ENCODE data around the gene EME2. TPM values are rescaled to one million over a fixed set of nuclear protein-coding genes. Genes with fewer than 3 reads are reported as not detected.

EME2 gene
- polyA plus RNA-seq, 4 donors, result 5.4 to 16.4 (median 10.5) TPM

DNA sequence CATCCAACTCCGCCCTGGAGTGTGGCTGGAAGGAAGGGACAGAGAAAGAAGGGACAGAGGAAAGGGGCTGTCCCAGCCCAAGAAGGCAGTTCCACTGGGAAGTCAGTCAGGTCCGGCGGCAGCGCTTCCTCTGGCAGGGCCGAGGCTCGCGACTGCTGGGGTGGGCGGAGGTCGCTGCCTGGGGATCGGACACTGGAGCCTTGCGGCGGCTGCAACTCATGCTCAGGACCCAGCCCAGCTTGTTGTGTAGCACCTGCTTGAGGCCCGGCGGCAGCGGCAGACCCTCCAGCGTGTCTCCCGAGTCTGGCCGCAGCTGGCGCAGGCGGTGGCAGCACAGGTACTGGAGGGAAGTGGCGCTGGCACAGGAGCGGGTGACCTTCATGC, 4.4 kb downstream of the EME2 start:
- DNase-seq (ENCODE audit: low read depth in 4 of 4, low spot score in 2 of 4), result no peak

DNA sequence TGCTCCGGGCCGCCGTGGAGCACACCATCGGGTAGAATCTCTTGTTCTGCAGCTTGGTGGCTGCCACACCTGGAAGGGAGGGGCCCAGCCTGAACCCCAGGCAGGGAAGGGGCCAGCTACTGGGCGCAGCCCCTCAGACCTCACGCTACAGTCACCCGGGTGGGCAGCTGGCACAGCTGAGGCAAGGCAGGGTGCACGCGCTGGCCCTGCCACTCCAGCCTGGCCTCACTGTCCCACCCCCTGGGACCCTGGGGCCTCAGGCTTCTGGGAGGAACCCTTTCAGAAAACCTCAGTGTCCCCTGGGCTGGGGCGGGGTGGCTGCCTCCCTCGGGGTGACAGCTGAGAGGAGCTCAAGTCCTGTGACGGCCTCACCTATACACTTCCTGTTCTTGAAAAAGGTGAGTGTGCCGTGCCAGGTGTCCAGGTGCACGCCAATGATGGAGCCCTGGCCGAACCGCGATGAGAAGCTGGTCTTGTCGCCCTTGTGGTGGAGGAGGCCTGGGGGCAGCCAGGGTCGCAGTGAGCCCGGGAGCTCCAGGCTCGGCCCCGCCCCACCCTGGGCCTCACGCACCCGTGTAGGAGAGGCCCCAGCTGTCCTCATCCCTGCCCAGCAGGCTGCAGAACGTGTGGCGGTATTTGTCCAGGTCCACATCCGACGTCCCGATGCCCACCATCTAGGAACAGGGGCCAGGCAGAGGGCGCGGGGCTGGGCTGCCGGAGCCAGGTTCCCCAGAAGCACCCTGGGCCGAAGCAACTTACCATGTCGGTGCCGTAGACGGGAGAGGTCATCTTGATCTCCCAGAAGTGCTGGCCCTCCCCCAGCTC, 5.0 kb downstream of the EME2 start:
- no peak for DNase-seq (ENCODE audit: low read depth in 4 of 4, low spot score in 2 of 4)

DNA sequence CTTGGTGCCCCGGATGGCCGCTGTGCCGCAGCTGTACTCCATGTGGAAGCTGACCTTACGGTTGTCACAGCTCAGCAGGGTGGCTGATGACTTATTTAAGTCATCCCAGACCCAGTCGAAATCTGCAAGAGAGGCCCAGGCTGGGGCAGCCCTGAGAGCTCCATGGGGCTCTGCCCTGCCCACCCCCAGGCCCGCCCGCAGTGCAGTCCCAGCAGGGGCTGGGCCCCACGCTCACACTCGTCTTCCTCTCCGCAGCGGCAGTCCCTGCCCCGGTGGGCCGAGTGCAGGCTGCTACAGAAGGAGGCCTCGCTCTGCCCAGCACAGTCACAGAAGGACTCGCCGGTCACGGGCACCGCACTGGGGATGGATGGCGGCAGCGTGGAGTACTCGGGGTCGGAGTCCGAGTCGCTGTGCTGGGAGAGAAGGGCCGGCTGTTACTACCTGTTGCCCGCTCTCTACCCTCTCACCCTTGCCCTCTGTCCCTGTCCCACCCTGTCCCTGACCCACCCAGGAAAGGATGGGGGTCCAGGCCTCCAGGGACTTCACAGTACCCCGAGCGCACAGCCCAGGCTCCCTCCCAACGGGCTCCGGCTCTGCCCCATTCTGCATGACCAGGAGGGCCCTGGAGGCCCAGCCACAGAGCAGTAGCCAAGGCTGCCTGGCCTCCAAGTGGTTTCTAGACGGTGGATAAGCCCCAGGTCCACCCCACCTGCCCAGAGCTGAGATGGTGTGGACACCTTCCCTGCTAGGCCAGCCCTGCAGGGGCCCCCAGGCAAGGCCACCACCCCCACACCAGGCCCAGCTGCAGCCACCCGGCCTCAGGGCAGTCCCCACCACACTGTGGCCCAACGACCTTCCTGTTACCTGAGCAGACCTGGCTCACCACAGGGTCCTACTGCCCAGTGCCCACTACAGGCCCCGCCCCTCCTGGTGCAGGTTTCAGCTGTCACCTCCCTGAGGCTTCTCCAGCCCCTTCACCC, 5.9 kb downstream of the EME2 start:
- no peak for DNase-seq (ENCODE audit: low read depth in 4 of 4, low spot score in 2 of 4)

DNA sequence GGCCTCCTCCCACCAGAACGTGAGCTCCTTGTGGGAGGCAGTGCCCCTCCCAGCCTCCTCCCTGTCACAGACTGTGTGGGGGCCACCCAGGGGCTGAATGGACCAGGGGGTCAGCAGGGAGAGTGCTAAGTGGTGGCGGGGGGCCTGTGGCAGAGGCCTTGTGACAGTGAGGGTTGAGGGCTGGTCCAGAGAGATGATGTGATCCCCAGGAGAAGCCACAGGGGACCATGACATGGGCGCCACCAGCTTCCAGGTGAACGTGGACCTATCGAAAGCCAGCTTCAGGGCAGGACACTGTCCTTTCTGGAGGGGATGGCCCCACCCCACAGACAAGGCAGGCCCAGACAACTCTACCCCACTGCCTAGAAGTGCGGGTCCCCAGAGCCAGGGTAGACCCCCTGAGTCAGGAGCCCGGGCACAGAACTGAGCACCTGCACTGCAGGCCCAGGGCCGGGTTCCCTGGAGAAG, 6.7 kb downstream of the EME2 start:
- no peak for DNase-seq (ENCODE audit: low read depth in 4 of 4, low spot score in 2 of 4)

DNA sequence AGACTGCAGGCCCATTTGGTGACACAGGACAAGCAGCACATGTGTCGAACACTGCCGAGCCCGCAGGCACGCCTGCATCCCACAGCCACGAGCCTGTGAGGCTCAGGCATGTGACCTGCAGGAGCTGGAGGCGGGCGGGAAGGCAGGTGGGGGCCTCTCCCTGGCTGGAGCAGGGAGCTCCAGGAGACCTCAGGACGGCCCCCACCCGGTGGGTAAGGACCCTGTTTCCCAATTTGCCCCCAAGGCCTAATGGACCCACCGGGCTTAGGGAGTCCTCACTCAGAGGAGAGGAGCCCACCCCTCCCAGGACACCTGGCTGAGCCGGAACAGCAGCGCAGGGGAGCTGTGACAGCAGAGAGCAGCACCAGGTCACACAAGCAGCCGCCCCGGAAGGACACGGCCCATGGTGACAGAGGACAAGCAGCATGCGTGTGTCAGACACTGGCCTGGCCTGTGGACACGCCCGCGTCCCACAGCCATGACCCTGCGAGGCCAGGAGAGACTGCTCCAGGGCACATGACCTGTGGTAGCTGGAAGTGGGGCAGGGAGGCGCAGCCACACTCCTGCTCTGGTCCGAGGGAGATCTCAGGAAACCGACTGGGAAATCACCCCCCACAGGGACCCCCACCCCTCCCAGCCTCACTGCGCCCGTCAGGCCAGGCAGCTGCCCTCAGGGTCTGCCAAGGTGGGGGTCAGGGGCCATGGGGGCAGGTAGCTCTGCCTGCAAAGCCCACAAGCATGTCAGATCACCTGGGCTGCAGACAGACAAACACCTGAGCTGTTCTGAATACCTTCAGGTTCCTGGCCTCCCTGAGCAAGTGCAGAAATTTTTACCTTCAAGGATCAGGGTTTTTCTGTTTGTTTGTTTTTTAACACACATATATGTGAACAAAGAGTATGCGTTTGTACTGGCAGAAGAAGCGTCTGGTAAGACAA, 7.4 kb downstream of the EME2 start:
- no peak for DNase-seq (ENCODE audit: low read depth in 4 of 4, low spot score in 2 of 4)

DNA sequence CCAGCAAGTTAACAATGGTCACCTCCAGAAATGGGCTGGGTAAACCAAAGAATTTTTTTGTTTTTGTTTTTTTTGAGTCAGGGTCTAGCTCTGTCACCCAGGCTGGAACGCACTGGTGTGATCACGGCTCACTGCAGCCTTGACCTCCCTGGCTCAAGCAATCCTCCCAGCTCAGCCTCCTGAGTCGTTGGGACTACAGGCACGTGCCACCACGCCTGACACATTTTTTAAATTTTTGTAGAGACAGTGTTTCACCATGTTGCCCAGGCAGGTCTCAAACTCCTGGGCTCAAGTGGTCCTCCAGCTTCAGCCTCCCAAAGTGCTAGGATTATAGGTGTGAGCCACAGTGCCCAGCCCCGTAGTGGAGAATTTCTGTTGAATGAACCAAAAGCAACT, 8.1 kb downstream of the EME2 start:
- DNase-seq (ENCODE audit: low read depth in 4 of 4, low spot score in 2 of 4), result no peak

DNA sequence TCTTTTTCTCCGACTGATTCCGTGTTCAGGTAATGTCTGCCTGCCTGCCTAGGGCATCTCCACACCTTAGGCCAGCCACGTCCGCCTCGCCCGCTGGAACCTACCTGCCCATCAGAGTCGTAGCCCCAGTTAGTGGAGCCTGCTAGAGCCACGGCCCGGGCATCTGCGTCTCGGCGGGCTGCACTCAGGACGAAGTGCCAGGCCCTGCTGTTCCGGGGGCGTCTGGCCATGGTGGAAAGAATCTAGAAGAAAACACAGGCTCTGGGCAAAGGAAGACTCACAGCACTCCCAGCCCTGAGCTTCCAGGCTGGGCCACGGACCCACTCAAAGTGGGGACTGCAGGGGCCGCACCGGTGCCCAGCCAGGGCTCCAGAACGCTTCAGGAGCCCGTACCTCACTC, 8.6 kb downstream of the EME2 start:
- DNase-seq (ENCODE audit: low read depth in 4 of 4, low spot score in 2 of 4), result no peak

DNA sequence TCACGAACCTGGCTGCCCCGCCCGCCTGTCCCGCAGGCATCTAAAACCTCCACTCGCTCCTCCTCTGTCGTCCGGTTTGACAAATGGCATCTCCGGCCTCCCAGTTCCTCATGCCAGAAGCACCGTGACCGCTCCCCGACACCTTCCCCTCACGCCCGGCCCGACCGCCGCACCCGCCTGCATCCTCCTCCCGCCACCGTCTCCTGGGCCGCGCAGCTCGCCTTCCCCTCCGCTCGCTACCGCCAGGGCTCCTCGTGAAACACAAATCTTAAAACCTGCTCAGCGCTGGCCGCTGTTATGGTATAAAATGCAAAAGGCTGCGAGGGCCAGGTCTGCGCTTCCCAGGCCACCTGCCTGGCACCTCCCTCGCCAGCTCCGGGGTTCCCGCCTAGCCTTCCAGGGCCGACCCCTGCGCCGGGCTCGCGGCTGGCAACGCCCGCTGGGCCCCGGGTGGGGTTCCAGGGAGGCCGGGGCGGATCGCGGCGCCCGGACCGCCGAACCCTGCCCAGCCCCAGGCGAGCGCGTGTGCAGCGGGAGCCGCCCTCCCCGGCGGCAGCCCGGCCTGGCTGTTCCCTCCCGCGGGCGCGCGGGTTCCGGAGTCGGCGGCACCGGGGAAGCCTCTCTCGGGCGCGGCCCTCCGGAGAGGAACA, 9.3 kb downstream of the EME2 start:
- no peak for DNase-seq (ENCODE audit: low read depth in 4 of 4, low spot score in 2 of 4)

DNA sequence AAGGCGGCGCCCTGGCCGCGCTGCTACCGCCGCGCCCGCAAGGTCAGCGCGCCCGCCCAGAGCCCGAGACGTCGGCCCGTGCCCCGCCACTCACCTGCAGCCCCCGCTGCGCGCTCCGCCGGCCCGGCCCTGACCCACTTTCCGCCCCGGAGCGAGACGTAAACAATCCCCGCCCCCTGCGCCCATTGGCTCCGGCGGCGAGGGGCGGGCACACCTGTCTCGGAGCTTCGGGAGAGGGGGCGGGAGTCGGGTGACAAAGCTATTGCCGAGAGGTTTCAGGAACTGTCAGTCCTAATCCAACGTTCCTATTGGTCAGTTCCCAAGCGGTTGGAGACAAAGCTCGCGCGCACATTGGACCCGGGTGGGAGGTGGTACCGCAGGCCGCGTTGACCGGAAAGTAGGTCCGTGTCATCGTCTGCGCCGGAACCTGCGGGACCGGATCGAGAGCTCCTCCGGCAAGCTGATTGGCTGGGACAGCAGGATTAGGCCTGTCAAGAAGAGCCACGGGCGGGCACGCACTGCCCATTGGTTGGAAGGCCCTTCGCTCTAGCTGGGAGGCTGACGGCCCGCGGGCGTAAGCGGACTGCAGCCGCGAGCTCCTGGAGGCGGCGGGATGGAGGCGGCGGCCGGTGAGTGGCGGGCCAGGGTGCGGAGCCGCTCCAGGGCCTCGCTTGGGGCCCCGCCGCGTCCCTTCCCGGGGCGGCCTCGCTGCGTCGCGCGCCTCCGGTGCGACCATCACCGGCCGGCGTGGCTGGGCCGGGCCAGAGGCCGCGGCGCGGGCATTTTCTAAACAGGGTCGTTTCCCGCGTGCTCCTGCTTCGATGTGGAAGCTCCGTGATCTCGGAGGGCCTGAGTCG, 10.0 kb downstream of the EME2 start, which contains the start of the genes NUBP2 and SPSB3:
Gene NUBP2, plus strand, starts transcription at position 553 of the 857 bp plus-strand sequence. Its CDS starts 61 bp downstream, at position 614.
Gene SPSB3, minus strand, starts transcription at position 164 of the 857 bp plus-strand sequence. CDS start 1,088 bp downstream, outside the sequence.
- DNase-seq (ENCODE audit: low read depth in 4 of 4, low spot score in 2 of 4), result peak; percentile 98 to 100 (median 99)

DNA sequence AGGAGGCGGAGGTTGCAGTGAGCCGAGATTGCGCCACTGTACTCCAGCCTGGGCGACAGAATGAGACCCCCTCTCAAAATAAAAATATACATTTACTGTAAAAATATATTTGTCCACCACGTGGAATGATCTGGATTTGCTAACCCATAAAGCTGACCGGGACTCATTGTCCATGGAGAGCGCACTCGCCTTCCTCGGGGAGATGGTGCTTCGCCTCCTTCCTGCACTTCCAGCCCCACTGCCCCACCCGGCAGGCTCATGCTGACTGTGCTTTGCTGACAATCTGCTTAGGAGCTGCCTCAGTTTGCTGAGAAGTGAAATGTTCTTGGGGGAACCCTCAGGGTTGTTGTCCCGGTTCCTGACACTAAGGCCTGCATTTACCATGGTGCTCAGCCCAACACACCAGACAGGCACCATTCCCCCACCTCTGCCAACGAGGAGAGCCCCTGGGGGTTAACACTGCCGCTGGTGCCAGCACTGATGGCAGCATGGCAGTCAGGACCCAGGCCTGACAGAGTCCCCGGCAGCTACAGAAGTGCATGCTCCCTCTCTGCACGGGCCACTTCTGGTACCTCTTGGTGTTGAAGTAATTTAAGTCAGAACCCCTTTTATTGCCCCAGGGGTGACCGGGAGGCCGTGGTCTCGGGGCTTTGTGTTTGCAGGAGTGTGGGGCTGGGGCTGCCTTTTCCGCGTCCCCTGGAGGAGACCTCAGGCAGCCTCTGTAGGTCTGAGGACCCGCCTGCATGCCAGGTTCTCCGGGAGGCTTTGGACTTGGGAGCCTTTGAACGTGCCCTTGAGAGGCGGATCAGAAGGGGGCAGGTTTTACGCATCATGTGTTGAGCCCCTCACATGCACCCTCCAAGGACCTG, 12.6 kb downstream of the EME2 start:
- DNase-seq (ENCODE audit: low read depth in 4 of 4, low spot score in 2 of 4), result no peak

DNA sequence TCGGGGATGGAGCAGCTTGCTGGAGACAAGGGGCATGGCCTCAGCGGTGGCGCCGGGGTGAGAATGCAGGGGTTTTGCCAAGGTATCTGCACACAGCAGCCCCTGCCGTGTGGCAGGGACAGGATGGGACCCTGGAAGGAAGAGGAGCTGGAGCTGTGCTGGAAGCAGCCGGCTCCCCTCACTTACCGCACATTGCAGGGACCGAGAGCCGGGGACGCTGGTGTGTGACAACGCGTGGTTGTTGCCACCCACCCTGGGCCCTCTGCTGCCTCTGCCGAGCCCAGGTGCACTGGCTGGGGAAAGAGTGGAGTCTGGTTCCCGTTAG, 13.2 kb downstream of the EME2 start:
- DNase-seq (ENCODE audit: low read depth in 4 of 4, low spot score in 2 of 4), result no peak

DNA sequence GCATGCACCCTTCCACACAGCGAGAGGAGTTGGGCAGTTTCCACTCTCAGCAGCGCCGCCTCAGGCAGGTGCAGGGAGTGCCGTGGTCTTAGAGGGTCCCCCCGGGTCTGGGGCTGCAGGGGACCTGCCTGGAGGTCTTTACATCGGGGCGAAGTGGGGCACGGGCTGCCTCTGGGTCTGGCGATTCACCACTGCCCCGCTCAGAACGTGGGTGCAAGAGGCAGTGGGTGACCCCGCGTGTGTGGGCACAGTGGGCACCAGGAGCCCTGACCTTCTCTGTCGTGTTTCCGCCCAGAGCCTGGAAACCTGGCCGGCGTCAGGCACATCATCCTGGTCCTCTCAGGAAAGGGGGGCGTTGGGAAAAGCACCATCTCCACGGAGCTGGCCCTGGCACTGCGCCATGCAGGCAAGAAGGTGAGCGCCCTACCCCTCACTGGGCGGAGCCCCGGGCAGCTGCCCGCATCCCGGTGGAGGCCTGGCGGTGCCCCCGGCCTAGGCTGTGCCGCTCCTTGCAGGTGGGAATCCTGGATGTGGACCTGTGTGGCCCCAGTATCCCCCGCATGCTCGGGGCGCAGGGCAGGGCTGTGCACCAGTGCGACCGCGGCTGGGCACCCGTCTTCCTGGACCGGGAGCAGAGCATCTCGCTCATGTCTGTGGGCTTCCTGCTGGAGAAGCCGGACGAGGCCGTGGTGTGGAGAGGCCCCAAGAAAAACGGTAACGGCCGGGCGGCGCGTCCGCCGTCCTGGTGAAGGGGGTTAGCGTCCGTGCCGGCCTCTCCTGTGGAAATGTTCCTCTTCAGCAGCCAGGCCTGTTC, 13.8 kb downstream of the EME2 start:
- DNase-seq (ENCODE audit: low read depth in 4 of 4, low spot score in 2 of 4), result no peak

DNA sequence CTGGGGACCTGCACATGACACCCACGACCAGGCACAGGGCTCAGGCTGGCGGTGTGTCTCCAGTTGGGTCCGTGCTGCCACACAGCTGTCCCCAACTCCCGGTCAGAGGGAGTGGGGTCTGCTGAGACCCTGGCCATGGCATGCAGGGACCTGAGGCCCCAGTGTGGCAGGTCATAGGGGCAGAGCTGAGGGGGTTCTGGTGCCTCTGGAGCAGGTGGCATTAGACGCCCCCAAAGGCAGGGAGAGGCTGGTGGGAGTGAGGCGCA, 14.4 kb downstream of the EME2 start:
- DNase-seq (ENCODE audit: low read depth in 4 of 4, low spot score in 2 of 4), result no peak

DNA sequence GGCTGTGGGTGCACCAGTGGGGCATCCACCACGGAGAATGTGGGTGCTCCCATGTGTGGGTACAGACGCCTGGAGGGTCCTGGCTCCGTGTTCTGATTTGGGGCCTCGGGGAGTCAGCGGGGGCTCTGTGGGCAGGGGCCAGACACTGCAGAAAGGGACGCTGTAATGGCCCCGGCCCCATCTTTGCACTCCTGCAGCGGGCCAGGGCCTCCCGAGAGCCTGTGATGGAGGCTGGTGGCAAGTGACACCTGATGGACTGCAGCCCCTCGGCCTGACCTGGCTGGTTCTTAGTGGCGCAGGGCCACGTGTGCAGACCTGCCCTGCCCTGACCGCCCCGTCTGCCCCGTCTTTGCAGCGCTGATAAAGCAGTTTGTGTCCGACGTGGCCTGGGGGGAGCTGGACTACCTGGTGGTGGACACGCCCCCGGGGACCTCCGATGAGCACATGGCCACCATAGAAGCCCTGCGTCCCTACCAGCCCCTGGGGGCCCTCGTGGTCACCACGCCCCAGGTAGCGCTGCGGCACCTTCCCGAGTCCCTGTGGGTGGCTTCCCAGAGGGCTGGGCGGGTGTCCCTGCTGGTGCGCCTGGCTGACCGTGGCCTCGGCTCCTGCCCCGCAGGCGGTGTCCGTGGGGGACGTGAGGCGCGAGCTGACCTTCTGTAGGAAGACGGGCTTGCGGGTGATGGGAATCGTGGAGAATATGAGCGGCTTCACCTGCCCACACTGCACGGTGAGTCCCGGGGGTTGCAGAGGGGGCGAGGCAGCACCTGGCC, 14.9 kb downstream of the EME2 start:
- DNase-seq (ENCODE audit: low read depth in 4 of 4, low spot score in 2 of 4), result no peak

DNA sequence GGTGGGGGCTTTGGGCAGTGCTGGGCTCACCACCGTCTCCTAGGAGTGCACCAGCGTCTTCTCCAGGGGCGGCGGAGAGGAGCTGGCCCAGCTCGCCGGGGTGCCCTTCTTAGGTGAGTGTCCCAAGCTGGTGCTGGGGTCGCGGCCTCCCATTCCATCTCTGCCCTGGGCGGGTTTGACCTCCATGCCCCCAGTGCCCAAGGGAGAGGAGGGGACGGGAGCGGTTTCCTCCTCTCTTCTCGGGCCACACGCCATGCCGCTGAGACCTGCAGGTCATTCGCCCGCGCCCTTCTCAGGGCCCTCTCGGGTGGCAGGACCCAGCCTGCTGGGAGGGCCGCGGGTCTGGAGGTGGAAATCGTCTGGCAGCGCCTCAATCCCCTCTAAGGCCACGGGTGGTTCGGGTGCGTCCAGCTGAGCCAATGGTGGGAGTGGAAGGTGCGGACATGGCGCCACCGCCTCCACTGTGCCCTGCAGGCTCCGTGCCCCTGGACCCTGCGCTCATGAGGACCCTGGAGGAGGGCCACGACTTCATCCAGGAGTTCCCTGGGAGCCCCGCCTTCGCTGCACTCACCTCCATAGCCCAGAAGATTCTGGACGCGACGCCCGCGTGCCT, 15.6 kb downstream of the EME2 start:
- DNase-seq (ENCODE audit: low read depth in 4 of 4, low spot score in 2 of 4), result no peak

DNA sequence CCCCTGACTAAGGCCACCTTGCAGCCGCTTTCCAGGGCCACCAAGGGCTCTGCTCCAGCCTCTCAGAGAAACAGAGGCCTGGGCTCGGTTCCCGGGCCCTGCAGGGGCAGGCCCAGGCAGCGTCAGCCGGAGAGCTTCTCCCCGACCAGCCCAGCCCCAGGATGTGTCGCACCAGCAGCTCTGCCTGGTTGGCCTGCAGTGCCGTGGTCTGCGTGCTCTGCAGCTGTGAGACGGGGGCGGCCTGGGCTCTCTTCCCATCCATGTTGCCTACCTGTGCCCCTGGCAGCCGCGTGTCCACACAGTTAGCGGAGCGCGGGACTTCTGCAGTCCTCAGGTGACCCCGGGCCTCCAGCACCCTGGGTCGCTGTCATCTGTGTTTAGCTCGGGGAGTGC, 16.1 kb downstream of the EME2 start:
- DNase-seq (ENCODE audit: low read depth in 4 of 4, low spot score in 2 of 4), result no peak

Measured in left renal cortex interstitium (tissue), 4 donors.